Kidney epithelial cell (primary cell): ENCODE measurements around the gene NUP42. TPM values are rescaled to one million over a fixed set of nuclear protein-coding genes. Genes with fewer than 3 reads are reported as not detected.

Experiments used
- DNase-seq: peaks from one replicate; pipeline ENCODE4 v3.0.0-alpha.2; 2010; ENCODE audit warnings: low read depth
- H3K27me3 ChIP-seq: 2 replicates; pipeline ENCODE4 v1.6.0; 2011; ENCODE audit warnings: low read length; ENCODE audit not compliant: control insufficient read depth, insufficient read depth
- H3K36me3 ChIP-seq: 2 replicates; pipeline ENCODE4 v1.5.1; 2011; ENCODE audit warnings: low read length; ENCODE audit not compliant: control insufficient read depth, insufficient read depth
- H3K4me3 ChIP-seq: 2 replicates; pipeline ENCODE4 v1.5.1; 2011; ENCODE audit warnings: low read depth, mild to moderate bottlenecking, control low read depth, low read length
- CTCF ChIP-seq: IDR thresholded peaks from 2 replicates; pipeline ENCODE4 v1.5.1; 2011; ENCODE audit warnings: mild to moderate bottlenecking, moderate library complexity, low read length, control low read depth, inconsistent platforms; ENCODE audit not compliant: insufficient read depth, poor library complexity, severe bottlenecking
- total RNA-seq: library from RNA; depleted of rRNA; stranded (reverse); fragments of >200 nt; gene quantifications from 2 replicates; pipeline ENCODE4 v1.2.3, GENCODE V29; 2015

The NUP42 gene
- total RNA-seq, 1 donor from 2014 or later, result 50.1 TPM

- H3K4me3 ChIP-seq, result no peak overlapping the region
- no peaks in the 10 kb centered on the region for H3K36me3 ChIP-seq
- H3K27me3 ChIP-seq, result no peaks in the 10 kb centered on the region
- DNase-seq, result no peak
- no peak for TF ChIP-seq CTCF
Observed at GRCh38 chr7:23207021-23207420, 25.2 kb downstream of the NUP42 start.

GRCh38 chr7:23207884-23208283 lies 26.0 kb downstream of the NUP42 start:
- no peaks in the 10 kb centered on the region for H3K36me3 ChIP-seq
- DNase-seq, result no peak
- H3K27me3 ChIP-seq, result no peaks in the 10 kb centered on the region
- H3K4me3 ChIP-seq, result no peak overlapping the region
- TF ChIP-seq CTCF, result no peak

GRCh38 chr7:23208316-23208715 lies 26.5 kb downstream of the NUP42 start:
- Histone ChIP-seq H3K27me3 (no peaks in the 10 kb centered on the region), H3K36me3 (no peaks in the 10 kb centered on the region), H3K4me3 (no peak overlapping the region)
- TF ChIP-seq CTCF, result no peak
- DNase-seq, result no peak

GRCh38 chr7:23210506-23210905 lies 28.7 kb downstream of the NUP42 start:
- no peak for TF ChIP-seq CTCF
- Histone ChIP-seq H3K27me3 (no peaks in the 10 kb centered on the region), H3K4me3 (no peak overlapping the region), H3K36me3 (no peaks in the 10 kb centered on the region)
- no peak for DNase-seq

GRCh38 chr7:23211589-23211988 lies 29.7 kb downstream of the NUP42 start:
- peak; percentile 23 for DNase-seq
- no peaks in the 10 kb centered on the region for H3K36me3 ChIP-seq
- no peak for TF ChIP-seq CTCF
- H3K27me3 ChIP-seq, result no peaks in the 10 kb centered on the region
- H3K4me3 ChIP-seq, result no peak overlapping the region

- TF ChIP-seq CTCF, result no peak
- no peak for DNase-seq
- H3K36me3 ChIP-seq, result no peaks in the 10 kb centered on the region
Observed at GRCh38 chr7:23212395-23212794, 30.5 kb downstream of the NUP42 start.

More at GRCh38 chr7:23212395-23212794, 30.5 kb downstream of the NUP42 start:
- no peak overlapping the region for H3K4me3 ChIP-seq
- no peaks in the 10 kb centered on the region for H3K27me3 ChIP-seq
